Transverse colon (tissue), 4 donors: ENCODE results near the gene CELF4.

Experiments used
- EP300 ChIP-seq: sonication (generic); formaldehyde crosslinking; IDR thresholded peaks from one replicate; pipeline ENCODE4 v1.6.1; 2017; ENCODE audit warnings: antibody characterized with exemption, low read depth
- POLR2A ChIP-seq: fragments of 450-650 bp; IDR thresholded peaks from one replicate; pipeline ENCODE4 v1.6.1; 2016; ENCODE audit warnings: antibody characterized with exemption, mild to moderate bottlenecking, moderate library complexity
- POLR2AphosphoS5 ChIP-seq, 3 donors: sonication (generic); formaldehyde crosslinking; IDR thresholded peaks; one replicate each; pipeline ENCODE4 v1.6.1; 2016; ENCODE audit warnings: antibody characterized with exemption in 3 of 3
- TF ChIP-seq, protein P1 (sequence below), 5 experiments: fragments of 200-600 bp in 3 of 5; fragments of 450-650 bp in 2 of 5; sonication (generic) in 3 of 5; IDR thresholded peaks; 1 replicate in 2 of 5; 2 replicates in 3 of 5; pipeline ENCODE4 v1.5.1; 2016 to 2017; ENCODE audit warnings: antibody characterized with exemption in 5 of 5, inconsistent platforms in 3 of 5, mild to moderate bottlenecking in 2 of 5, moderate library complexity in 1 of 5

DNA sequence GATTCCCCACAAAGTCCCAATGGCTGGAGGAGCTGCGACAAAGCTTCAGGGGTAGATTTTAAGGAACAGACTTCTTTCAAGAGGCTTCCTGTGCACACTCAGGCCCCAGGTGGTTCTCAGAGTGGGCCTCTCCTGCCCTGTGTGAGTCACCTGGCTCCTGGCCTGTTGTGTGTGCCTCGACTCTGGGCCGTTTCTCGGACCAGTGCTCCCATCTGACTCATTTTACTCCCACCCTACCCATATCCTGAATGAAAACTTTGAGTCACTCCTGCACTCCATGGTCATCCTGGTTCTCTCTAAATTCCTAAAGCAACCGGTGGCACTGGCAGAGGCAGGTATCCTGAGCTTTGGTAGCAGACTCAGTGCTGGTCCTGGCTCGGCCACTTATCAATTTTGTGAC is 84.1 kb downstream of the CELF4 start:
- TF ChIP-seq, protein P1, sequence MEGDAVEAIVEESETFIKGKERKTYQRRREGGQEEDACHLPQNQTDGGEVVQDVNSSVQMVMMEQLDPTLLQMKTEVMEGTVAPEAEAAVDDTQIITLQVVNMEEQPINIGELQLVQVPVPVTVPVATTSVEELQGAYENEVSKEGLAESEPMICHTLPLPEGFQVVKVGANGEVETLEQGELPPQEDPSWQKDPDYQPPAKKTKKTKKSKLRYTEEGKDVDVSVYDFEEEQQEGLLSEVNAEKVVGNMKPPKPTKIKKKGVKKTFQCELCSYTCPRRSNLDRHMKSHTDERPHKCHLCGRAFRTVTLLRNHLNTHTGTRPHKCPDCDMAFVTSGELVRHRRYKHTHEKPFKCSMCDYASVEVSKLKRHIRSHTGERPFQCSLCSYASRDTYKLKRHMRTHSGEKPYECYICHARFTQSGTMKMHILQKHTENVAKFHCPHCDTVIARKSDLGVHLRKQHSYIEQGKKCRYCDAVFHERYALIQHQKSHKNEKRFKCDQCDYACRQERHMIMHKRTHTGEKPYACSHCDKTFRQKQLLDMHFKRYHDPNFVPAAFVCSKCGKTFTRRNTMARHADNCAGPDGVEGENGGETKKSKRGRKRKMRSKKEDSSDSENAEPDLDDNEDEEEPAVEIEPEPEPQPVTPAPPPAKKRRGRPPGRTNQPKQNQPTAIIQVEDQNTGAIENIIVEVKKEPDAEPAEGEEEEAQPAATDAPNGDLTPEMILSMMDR (IDR thresholded peaks at IDR 0.05) = no peak
- no peak for TF ChIP-seq POLR2AphosphoS5 (IDR thresholded peaks at IDR 0.05)
- TF ChIP-seq POLR2A = no peak
- TF ChIP-seq EP300 = no peak
